Activated CD8-positive, alpha-beta memory T cell treated with anti-CD3 and anti-CD28 coated beads for 36 hours (primary cell): ENCODE results near the gene DUOX1. TPM values are rescaled to one million over a fixed set of nuclear protein-coding genes. Genes with fewer than 3 reads are reported as not detected.
"Not testable (repeated sequence)": the region's sequence is repeated elsewhere in the genome, so short reads cannot be mapped to it uniquely, and the experiment has no call there.

ENCODE experiments used
- CTCF ChIA-PET: fragments of 350-600 bp; sonication (Branson Sonifier 250); formaldehyde crosslinking; loops from one replicate; lab custom pipeline; 2021; ENCODE audit warnings: antibody characterized with exemption; lab: Charles Lee
- POLR2A ChIA-PET: fragments of 350-600 bp; sonication (Branson Sonifier 250); formaldehyde crosslinking; loops from one replicate; lab custom pipeline; 2021; ENCODE audit warnings: antibody characterized with exemption; lab: Charles Lee
- total RNA-seq, 2 experiments: library from RNA; stranded (reverse); gene quantifications; one replicate each; pipeline ENCODE4 v1.2.3, GENCODE V29; 2021

Gene DUOX1
- total RNA-seq, 2 experiments from 2014 or later: 0.19 TPM

DNA sequence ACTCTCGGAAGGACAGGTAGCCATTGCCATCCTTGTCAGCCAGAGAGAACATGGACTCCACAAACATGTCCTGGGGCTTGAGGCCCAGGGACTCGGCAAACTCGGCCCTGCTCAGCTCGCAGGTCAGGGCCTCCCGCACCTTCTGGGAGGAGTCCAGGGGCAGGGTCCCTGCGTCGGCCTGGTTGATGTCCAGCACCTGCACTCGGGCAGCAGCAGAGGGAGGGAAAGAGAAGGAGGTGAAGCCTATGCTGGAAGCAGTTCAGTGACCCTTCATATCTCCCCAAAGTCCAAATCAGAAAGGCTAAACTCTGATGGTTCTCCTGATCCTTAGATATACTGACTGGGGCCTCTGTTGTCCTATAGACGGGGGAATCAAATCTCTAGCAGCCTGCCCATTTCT lies 25.6 kb upstream of the DUOX1 start:
- CTCF ChIA-PET, POLR2A ChIA-PET: not testable (repeated sequence)

DNA sequence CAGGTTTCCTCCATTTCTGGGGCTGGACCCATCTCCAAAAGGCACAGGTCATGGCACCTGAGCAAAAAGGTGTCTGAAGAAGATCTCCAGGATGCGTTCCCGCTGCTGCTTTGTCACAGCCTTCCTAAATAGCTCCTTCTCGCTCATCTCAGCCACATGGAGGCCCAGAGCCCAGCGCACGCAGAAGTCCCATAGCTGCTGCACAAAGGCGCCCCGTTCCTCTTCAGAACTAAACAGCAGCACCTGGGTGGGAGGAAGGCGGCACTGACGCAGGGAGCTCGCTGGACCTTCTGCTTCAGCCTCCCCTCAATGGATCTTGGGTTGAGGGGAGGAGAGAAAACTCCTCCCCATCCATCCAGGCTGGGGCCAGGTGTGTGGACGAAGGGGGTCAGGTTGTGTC lies 24.2 kb upstream of the DUOX1 start:
- POLR2A ChIA-PET: no interaction called here
- CTCF ChIA-PET: interaction anchor here (1.3 kb wide), 1 partner anchor 13 kb away, joined by 3 read pairs; no protein-coding TSS in a partner anchor

DNA sequence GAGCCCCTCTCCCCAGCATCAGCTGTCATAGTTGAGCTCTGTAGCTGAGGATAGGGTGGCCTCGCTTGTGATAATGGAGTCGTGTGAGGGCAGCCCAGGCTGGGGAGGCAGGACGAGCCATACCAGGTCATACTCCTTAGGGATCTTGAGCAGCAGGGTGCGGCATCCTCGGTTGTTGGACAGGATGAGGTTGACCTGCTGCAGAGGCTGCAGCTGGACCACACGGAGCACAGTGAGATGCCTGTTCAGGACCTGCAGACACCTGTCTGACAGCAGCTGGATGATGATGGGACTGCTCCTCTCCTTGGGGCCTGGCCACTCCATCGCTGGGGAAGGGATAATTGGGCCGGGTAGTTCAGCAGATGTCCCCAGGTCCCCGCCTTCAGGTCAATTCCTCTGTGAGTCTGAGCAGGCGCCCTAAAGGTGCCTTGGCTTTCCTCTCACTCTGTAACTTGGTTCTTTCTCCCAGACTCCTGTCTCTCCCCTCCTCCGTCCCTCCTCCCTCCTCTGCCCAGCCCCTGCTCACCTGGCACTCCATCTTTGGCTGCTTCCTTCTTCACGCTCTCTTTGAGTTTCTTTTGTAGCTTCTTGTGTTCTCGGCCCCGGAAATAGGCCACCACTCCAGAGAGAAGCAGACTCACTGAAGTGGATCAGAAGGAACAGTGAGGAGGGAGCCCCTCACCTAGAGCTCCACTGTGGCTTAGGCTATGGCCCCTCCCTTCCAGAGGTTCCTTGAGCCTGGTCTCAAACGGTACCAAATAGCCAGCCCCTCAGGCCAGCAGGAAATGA lies 23.6 kb upstream of the DUOX1 start:
- CTCF ChIA-PET: interaction anchor here (1.3 kb wide), 1 partner anchor 12 kb away, joined by 3 read pairs; no protein-coding TSS in a partner anchor

DNA sequence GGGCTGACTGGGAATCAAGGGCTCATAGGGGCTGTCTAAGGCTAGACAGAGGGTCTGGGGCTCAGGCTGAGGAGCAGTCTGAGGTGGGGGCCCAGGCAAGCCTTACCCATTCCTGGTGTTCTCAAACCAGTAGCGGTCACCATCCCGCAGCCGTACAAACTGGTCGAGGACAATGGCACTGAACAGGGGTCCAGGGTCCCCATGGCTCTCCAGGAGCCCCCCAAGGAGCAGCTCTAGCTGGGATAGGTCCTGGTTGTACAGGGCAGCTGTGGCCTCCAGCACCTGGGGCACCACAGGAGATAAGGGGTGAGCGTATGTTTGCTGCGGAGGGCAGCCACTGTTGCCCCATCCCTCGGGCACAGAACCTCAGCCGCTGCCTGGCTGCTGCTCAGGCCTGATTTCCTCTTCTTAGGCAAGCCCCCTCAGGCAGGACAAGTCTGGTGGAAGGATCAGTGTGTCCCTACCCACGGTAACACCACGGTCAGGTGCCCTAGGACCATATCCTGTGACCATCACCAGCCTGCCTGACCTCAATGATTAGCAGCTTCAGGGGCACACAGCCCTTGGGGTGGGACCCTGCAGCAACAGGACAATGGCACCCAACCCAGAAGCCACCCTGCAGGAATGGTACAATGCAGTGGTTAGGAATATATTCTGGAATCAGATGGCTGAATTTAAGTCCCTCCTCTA lies 21.7 kb upstream of the DUOX1 start:
- CTCF ChIA-PET: interaction anchor here (3.1 kb wide), 1 partner anchor 10 kb away, joined by 13 read pairs; no protein-coding TSS in a partner anchor
- POLR2A ChIA-PET: no interaction called here

More for the DNA sequence above, 23.6 kb upstream of the DUOX1 start:
- POLR2A ChIA-PET: no interaction called here

DNA sequence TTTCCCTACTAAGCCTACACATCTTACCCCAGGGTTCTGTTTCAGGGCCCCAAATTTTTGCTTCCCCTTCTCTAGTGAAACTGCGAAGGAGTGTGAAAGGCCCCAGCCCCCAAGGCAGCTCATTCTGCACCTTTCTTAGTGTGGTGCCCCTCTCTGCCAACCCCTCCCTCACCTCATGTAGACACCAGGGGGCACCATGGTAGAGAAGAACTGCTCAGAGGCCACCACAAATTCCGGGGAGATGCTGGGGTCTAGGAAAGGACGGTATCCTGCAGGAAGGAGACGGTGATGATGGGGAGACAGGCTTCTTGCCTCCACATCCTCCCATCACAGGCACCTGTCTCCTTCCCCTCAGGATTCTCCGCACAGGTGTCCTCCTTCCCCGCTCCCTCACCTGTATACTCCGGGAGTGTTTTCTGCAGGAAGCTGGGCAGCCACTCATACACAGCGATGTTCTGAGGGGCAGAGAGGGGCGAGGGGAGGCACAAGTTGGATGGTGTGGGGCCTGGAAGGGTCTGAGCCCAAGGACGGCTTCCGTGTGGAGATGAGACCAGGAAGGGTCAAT lies 19.5 kb upstream of the DUOX1 start:
- ChIA-PET POLR2A (no interaction called here), CTCF (interaction anchor here (3.1 kb wide), 1 partner anchor 8 kb away, joined by 13 read pairs; no protein-coding TSS in a partner anchor)

DNA sequence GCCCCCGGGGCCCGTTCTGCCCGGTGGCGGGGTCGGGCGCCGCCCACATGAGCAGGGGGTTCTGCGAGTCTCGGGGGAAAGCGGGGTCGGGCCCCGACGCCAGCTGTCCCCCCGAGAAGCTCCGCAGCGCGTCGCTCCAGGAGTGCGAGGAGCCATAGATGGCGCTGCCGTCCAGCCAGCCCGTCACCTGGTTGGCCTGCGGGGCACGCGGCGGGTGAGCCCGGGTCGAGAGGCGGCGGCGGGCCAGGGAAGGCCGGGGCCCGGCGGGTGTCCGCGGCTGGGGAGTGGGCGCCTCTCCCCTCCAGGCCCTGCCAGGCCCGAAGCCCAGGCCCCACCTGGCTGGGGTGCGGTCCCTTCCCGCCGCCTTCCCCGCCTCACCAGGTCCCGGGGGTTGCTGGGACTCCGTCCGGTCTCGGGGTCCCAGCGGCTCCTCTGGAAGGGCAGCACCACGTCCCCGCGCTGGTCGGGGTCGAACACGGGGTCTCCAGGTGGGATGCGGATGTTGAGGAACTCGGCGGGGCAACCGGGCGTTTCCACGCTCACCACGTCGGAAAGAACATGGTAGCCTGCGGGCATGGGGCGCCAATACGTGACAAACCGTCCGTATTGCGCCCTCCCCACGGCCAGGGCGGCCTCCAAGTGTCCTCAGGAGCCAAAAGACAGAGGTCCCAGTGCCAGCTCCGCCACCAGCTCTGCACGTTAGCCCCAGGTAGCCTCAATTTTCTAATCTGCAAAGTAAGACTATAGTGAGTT lies 18.2 kb upstream of the DUOX1 start:
- ChIA-PET CTCF (no interaction called here), POLR2A (no interaction called here)

DNA sequence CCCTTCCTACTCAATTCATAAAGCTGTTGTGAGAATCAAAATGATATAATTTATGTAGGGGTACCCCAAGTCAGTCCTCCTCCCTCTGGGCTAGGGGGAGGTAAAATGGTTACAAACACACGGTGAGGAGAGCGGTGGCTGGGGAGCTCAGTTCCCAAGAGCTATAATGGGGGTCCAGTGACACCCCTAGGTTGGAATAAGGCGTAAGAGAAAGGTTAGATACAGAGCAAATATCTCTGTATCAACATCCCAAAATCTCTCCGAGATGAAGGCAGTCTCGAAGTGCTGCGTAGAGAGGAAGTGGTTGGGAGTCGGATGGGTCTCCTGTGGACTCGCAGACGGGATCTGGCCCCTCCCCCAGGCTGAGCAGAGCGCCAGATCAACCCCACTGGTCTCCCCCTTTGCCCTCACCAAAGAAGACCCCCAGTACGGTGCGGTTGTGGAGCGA lies 17.6 kb upstream of the DUOX1 start:
- POLR2A ChIA-PET: no interaction called here

DNA sequence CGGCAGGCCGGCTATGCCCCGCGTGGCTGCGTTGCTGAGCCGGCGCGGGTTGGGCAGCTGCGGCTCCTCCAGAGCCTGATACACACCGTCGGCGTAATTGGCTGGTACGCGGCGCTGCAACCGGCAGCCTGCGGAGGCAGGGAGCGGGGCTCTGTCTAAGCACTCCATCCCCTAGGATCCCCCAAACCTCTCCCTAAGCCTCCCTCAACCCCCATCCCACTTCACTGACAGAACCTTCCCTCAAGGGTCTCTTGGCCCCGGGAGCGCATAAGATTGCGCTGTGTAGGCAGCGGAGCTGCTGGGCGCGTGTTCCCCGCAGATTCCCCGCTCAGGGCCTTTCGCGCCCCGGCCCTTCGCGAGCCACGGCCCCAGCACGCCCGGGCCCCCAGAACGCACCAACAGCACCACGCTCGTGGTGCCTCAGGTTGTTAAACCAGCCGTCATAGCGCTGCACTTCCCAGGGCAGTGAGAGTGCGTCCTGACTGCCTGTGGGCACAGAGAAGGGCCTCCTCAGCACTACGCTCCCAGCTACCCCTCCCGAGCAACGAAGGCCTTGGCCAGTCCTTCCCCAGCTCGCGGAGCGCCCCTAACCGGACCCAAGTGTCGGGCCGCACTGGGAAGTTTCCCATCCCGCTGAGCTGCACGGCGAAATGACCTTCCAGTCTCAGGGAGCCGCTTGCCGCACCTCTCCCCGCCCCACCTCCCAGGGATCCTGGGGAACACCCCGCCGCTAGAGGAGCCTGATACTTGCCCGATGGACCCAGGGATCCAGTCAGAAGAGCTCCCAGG lies 17.0 kb upstream of the DUOX1 start:
- ChIA-PET CTCF (interaction anchor here (0.6 kb wide), 1 partner anchor 104 kb away, joined by 3 read pairs; no protein-coding TSS in a partner anchor), POLR2A (no interaction called here)

More for the DNA sequence above, 17.6 kb upstream of the DUOX1 start:
- CTCF ChIA-PET: no interaction called here

DNA sequence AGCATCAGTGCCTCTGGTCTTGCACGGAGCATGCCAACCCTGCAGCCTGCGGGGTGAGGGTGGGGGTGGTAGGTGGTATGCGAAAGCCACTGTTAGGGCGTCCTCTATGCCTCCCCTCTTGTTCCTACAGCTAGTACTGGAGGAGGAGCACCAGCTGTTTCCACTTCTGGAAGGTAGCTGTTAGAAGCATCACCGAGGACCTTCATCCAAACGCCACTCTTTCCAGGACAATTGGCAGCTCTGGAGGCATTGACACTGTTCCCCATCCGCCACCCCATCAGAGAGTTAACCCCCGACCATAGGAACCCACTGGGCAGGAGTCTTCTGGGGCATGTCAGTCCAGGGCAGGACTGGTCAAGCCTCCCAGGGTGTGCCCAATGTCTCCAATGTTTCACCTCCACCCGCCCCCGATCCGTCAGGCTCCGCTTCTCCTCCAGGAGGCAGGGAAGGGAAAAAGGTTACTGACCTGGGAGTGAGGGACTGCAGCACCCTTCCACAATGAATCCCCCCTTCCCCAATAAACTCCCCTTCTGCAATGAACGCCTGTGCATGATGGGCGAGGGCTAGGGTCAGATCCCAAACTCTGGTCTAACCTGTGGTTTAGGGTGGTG lies 16.3 kb upstream of the DUOX1 start:
- CTCF ChIA-PET: no interaction called here
- POLR2A ChIA-PET: no interaction called here

DNA sequence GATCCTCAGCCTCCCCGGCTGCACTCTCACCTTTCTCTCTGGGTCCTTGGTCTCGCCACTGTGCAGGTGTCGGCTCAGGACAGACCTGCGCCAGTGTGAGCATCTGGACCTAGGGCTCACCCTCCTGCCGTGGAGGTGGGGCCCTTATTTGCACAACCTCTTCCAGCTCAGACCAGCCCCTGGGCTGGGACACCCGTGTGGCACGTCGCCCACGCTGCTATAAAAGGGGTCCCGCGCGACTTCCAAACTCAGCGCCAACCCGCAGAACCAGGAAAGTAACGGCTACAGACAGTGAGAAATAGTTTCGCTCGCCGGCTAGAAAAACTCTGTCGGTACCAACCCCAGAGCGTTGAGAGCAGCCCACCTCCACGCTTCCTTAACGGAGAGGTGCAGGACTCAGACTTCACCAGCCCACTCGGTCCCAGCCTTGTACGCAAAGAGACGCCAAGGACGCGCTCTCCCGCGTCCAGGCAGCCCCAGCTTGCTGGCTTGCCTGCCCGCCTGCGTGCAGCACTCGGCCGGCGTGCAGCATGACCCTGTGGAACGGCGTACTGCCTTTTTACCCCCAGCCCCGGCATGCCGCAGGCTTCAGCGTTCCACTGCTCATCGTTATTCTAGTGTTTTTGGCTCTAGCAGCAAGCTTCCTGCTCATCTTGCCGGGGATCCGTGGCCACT lies 15.6 kb upstream of the DUOX1 start, which contains the start of the genes DUOX2 and DUOXA2:
Gene DUOX2 (minus strand): TSS at position 97 of the 675 bp plus-strand sequence. CDS start 761 bp downstream, outside the sequence.
Gene DUOXA2 (plus strand): TSS at position 251 of the 675 bp plus-strand sequence. CDS start 280 bp downstream, at position 531.
- ChIA-PET POLR2A (interaction anchor here (0.6 kb wide), 1 partner anchor 403 kb away, joined by 5 read pairs; the partner anchor contains the start of gene PATL2), CTCF (no interaction called here)

DNA sequence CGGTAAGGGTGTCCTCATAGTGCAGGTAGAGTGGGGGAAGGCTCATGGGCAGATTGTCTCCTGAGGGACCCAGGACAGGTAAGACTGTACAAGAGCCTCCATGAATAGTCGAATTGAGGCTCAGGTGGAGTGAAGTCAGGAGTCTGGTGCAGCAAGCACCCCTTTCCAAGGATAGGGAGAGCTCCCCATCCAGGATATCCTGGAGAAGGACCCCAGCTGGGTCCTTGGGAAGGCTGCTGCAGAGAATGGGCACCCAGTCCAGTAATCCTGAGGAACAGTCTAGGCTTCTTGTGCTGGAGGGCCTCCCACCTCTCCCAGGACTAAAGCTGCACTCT lies 15.1 kb upstream of the DUOX1 start:
- ChIA-PET POLR2A (interaction anchor here (0.6 kb wide), 1 partner anchor 404 kb away, joined by 5 read pairs; the partner anchor contains the start of gene PATL2), CTCF (no interaction called here)

DNA sequence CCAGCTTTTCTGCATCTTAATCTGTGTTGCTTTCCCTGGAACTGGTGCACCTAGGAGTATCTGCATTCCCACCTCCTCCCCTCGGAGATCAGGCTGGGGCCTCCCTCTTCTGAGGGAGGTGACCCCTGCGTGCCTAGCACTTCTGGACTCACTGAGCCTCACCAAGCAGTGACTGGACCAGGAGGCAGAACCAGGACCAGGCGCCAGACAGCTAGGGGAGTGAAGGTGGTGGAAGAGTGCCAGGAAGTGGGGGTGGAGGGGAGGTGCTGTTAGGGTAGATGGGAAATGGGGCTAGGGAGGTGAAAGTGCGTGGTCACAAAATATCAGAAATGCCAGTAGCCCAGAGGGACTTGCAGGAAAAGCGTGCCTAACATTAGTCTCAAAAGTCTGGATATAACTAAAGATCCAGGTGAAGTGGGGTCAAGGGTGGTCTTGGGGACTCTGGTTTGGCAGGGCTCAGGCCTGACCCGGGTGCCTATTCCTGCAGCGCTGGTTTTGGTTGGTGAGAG lies 14.4 kb upstream of the DUOX1 start:
- ChIA-PET POLR2A (no interaction called here), CTCF (interaction anchor here (0.6 to 1.1 kb wide), 2 partner anchors 41 to 228 kb away, joined by 3 read pairs; no protein-coding TSS in a partner anchor)

DNA sequence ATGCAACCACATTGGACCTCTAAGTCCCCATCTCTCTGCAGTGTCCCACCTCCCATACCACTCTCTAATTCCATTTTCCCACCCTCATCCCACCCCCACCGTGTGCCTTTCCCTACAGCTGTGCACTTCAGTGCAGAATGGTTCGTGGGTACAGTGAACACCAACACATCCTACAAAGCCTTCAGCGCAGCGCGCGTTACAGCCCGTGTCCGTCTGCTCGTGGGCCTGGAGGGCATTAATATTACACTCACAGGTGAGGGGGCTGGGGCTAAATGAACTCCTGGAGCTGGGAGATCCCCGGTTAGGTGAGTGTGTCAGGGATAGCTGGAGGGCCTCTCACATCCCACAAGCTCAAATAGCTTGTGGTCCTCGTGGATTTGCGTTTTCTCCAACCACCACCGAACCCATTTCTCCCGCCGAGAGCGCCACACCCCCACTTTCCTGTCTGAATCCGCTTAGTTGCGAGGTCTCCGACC lies 13.8 kb upstream of the DUOX1 start:
- ChIA-PET POLR2A (no interaction called here), CTCF (interaction anchor here (0.6 to 1.1 kb wide), 3 partner anchors 18 to 227 kb away, joined by 3 read pairs; no protein-coding TSS in a partner anchor)

DNA sequence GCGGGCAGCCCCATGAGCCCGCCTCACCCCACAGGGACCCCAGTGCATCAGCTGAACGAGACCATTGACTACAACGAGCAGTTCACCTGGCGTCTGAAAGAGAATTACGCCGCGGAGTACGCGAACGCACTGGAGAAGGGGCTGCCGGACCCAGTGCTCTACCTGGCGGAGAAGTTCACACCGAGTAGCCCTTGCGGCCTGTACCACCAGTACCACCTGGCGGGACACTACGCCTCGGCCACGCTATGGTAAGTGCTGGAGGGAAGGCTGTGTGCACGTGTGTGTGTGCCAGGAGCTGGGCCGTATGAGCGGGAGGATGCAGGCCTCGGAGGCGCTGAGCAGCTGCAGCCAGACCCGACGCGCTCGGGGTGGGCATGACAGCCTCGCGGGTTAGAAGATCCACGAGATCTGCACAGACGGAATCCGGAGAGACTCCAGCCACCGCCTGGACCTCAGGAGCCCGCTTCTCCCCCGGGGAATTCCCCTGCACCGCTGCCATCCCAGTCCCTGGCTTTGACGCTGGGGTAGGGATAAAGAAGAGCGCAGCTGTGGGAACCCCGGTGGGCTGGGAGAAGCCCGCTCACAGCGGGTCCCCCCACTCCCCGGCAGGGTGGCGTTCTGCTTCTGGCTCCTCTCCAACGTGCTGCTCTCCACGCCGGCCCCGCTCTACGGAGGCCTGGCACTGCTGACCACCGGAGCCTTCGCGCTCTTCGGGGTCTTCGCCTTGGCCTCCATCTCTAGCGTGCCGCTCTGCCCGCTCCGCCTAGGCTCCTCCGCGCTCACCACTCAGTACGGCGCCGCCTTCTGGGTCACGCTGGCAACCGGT lies 13.1 kb upstream of the DUOX1 start:
- ChIA-PET POLR2A (no interaction called here), CTCF (interaction anchor here (0.9 to 1.1 kb wide), 2 partner anchors 17 to 39 kb away, joined by 3 read pairs; no protein-coding TSS in a partner anchor)

DNA sequence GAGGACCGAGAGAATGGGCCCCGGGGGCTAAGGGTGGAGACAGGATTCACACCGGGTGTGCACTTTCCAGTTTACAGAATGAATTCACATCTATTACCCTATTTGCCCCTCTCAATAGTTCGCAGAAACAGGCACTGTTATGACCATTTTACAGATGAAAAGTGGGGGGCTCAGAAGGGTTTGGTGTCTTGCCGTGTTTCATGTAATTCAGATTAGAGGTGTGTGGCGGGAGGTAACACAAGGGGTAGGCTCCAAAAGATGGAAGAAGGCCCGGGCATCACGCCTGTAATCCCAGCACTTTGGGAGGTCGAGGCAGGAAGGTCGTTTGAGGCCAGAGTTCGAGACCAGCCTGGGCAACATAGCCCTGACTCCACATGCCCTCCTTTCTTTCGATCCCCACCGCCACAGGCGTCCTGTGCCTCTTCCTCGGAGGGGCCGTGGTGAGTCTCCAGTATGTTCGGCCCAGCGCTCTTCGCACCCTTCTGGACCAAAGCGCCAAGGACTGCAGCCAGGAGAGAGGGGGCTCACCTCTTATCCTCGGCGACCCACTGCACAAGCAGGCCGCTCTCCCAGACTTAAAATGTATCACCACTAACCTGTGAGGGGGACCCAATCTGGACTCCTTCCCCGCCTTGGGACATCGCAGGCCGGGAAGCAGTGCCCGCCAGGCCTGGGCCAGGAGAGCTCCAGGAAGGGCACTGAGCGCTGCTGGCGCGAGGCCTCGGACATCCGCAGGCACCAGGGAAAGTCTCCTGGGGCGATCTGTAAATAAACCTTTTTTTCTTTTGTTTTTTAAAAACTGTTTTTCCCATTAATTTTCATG lies 12.3 kb upstream of the DUOX1 start:
- ChIA-PET CTCF (interaction anchor here (0.7 to 1.7 kb wide), 22 partner anchors 9 to 264 kb away, joined by 3 to 16 read pairs (median 4); partner anchors contain the start of gene SHF), POLR2A (no interaction called here)
